Gastroesophageal sphincter (tissue), 4 donors: Measurements from ENCODE around the gene C8G. TPM values are rescaled to one million over a fixed set of nuclear protein-coding genes. Genes with fewer than 3 reads are reported as not detected.

ENCODE experiments used
- ATAC-seq: fragments of 150-250 bp; one replicate; pipeline ENCODE4 v1.9.1; 2016; ENCODE audit warnings: mild to moderate bottlenecking, moderate library complexity
- H3K27ac ChIP-seq, 4 donors: fragments of 200-600 bp; sonication (generic) in 3 of 4; 1 replicate in 3 of 4; 2 replicates in 1 of 4; pipeline ENCODE4 v1.5.1; 2016 to 2019
- H3K27me3 ChIP-seq: fragments of 200-600 bp; sonication (generic); one replicate; pipeline ENCODE4 v1.5.1; 2019
- H3K36me3 ChIP-seq, 2 donors: fragments of 200-600 bp; sonication (generic); one replicate each; pipeline ENCODE4 v1.5.1; 2019; ENCODE audit warnings: control low read depth in 1 of 2
- H3K4me1 ChIP-seq, 3 donors: fragments of 200-600 bp; sonication (generic); 1 replicate in 2 of 3; 2 replicates in 1 of 3; pipeline ENCODE4 v1.5.1; 2016 to 2019; ENCODE audit warnings: control low read depth in 2 of 3
- H3K4me3 ChIP-seq, 2 donors: fragments of 200-600 bp; sonication (generic); one replicate each; pipeline ENCODE4 v1.5.1; 2019; ENCODE audit warnings: mild to moderate bottlenecking in 1 of 2, moderate library complexity in 1 of 2
- H3K9me3 ChIP-seq, 3 donors: fragments of 200-600 bp; sonication (generic); one replicate each; pipeline ENCODE4 v1.5.1; 2017 to 2019; ENCODE audit warnings: control low read depth in 2 of 3
- CTCF ChIP-seq, 4 experiments: fragments of 200-600 bp in 2 of 4; fragments of 450-650 bp in 2 of 4; sonication (generic) in 1 of 4; IDR thresholded peaks; one replicate each; pipeline ENCODE4 v1.5.1; 2017 to 2019; ENCODE audit warnings: antibody characterized with exemption in 4 of 4, mild to moderate bottlenecking in 2 of 4, moderate library complexity in 2 of 4
- EP300 ChIP-seq: sonication (generic); formaldehyde crosslinking; IDR thresholded peaks from one replicate; pipeline ENCODE4 v1.6.1; 2017; ENCODE audit warnings: antibody characterized with exemption, mild to moderate bottlenecking
- POLR2A ChIP-seq, 2 donors: fragments of 450-650 bp; IDR thresholded peaks; one replicate each; pipeline ENCODE4 v1.6.1; 2017; ENCODE audit warnings: antibody characterized with exemption in 2 of 2, mild to moderate bottlenecking in 2 of 2, moderate library complexity in 1 of 2
- POLR2AphosphoS5 ChIP-seq: sonication (generic); formaldehyde crosslinking; IDR thresholded peaks from one replicate; pipeline ENCODE4 v1.6.1; 2017; ENCODE audit warnings: antibody characterized with exemption
- WGBS, 2 donors: methylation state at CpG; one replicate each; pipeline ENCODE4 v1.1.5; 2018; ENCODE audit warnings: low coverage in 1 of 2; 5-methylcytosine and 5-hydroxymethylcytosine counted together
- total RNA-seq, 4 donors: library from RNA; depleted of rRNA; stranded (reverse); fragments of >200 nt; gene quantifications; one replicate each; pipeline ENCODE4 v1.1.0, GENCODE V29; 2016

The C8G gene
- total RNA-seq, 4 donors from 2014 or later, result not detected

GRCh38 chr9:136982232-136983051, 37.4 kb downstream of the C8G start, which contains the start of gene LCNL1:
LCNL1 (plus strand) TSS chr9:136982993; CDS start chr9:136983587, 594 bp downstream.
- ATAC-seq, result no peak
- Histone ChIP-seq H3K9me3 (no peaks in the 10 kb centered on the region), H3K4me3 (no peak within 1 kb of the TSS), H3K27me3 (peaks cover 80% of the 10 kb centered on the region), H3K27ac (peak within 1 kb of the TSS in 2 of 4 donors; percentile 35 to 38), H3K36me3 (no peaks in the 10 kb centered on the region), H3K4me1 (peaks cover 0 to 29% (median 7%) of the 10 kb centered on the region in 3 donors)
- TF ChIP-seq EP300, result no peak
- TF ChIP-seq POLR2AphosphoS5, result no peak
- 83 to 87% methylated on average over 3 to 4 of the region's 18 CpGs for WGBS, 2 donors

GRCh38 chr9:136983167-136983566, 38.1 kb downstream of the C8G start:
- Histone ChIP-seq H3K9me3 (no peaks in the 10 kb centered on the region), H3K27ac (no peak overlapping the region), H3K4me3 (no peak overlapping the region), H3K4me1 (peaks cover 0 to 22% (median 1%) of the 10 kb centered on the region in 3 donors), H3K36me3 (no peaks in the 10 kb centered on the region), H3K27me3 (peaks cover 73% of the 10 kb centered on the region)
- TF ChIP-seq POLR2AphosphoS5 (no peak), EP300 (no peak), POLR2A (IDR thresholded peaks at IDR 0.05) (no peak)
- WGBS, 2 donors, result 100% methylated on average over 2 of the region's 9 CpGs; no CpG with 5 or more reads in 1 of the 2 donors
- no peak for ATAC-seq

GRCh38 chr9:136983656-136984314, 38.7 kb downstream of the C8G start:
- H3K4me3 ChIP-seq, result no peak overlapping the region
- H3K27ac ChIP-seq, result no peak overlapping the region
- no peak for TF ChIP-seq EP300
- TF ChIP-seq POLR2AphosphoS5, result no peak
- no peak for TF ChIP-seq POLR2A (IDR thresholded peaks at IDR 0.05)
- WGBS, 2 donors, result 50 to 62% methylated on average over 2 to 3 of the region's 11 CpGs
- peaks cover 70% of the 10 kb centered on the region for H3K27me3 ChIP-seq
- H3K4me1 ChIP-seq, result peaks cover 0 to 18% (median 0%) of the 10 kb centered on the region in 3 donors
- no peaks in the 10 kb centered on the region for H3K9me3 ChIP-seq
- ATAC-seq, result no peak
- no peaks in the 10 kb centered on the region for H3K36me3 ChIP-seq

GRCh38 chr9:136984464-136985026, 39.5 kb downstream of the C8G start:
- no peak overlapping the region for H3K27ac ChIP-seq
- no CpG with 5 or more reads among the region's 29 CpGs for WGBS, 2 donors
- peaks cover 65% of the 10 kb centered on the region for H3K27me3 ChIP-seq
- no peaks in the 10 kb centered on the region for H3K9me3 ChIP-seq
- TF ChIP-seq CTCF (IDR thresholded peaks at IDR 0.05) (no peak), POLR2A (IDR thresholded peaks at IDR 0.05) (no peak)
- peaks cover 0 to 14% (median 0%) of the 10 kb centered on the region in 3 donors for H3K4me1 ChIP-seq
- ATAC-seq, result no peak
- H3K4me3 ChIP-seq, result no peak overlapping the region
- no peaks in the 10 kb centered on the region for H3K36me3 ChIP-seq

GRCh38 chr9:136985027-136985602, 40.1 kb downstream of the C8G start:
- no peaks in the 10 kb centered on the region for H3K9me3 ChIP-seq
- no peak for TF ChIP-seq CTCF (IDR thresholded peaks at IDR 0.05)
- no peak for TF ChIP-seq EP300
- TF ChIP-seq POLR2A (IDR thresholded peaks at IDR 0.05), result no peak
- no peak for TF ChIP-seq POLR2AphosphoS5
- peaks cover 65% of the 10 kb centered on the region for H3K27me3 ChIP-seq
- H3K4me3 ChIP-seq, result peak overlapping the region in 1 of 2 donors; percentile 3
- no peak for ATAC-seq
- no peaks in the 10 kb centered on the region for H3K36me3 ChIP-seq
- H3K27ac ChIP-seq, result no peak overlapping the region
- WGBS, 2 donors, result no CpG with 5 or more reads among the region's 48 CpGs
- H3K4me1 ChIP-seq, result peaks cover 0 to 14% (median 0%) of the 10 kb centered on the region in 3 donors

- H3K36me3 ChIP-seq, result no peaks in the 10 kb centered on the region
- no CpG with 5 or more reads among the region's 33 CpGs for WGBS, 2 donors
- H3K27me3 ChIP-seq, result peaks cover 64% of the 10 kb centered on the region
- H3K4me3 ChIP-seq, result peak overlapping the region in 1 of 2 donors; percentile 3
- no peak overlapping the region for H3K27ac ChIP-seq
- TF ChIP-seq CTCF (IDR thresholded peaks at IDR 0.05) (no peak), POLR2A (IDR thresholded peaks at IDR 0.05) (no peak), POLR2AphosphoS5 (no peak), EP300 (no peak)
- ATAC-seq, result no peak
- H3K4me1 ChIP-seq, result peaks cover 0 to 14% (median 0%) of the 10 kb centered on the region in 3 donors
- no peaks in the 10 kb centered on the region for H3K9me3 ChIP-seq
Observed at GRCh38 chr9:136985853-136986252, 40.8 kb downstream of the C8G start.
